Pons (tissue), 1 donor: ENCODE data around the gene KAT6B.
A peak's percentile ranks its signal among the peaks of the same experiment; 100 is the strongest.

Experiments
- DNase-seq: peaks from one replicate; pipeline ENCODE4 v3.0.0-alpha.2; 2016; ENCODE audit warnings: low spot score

KAT6B gene

DNA sequence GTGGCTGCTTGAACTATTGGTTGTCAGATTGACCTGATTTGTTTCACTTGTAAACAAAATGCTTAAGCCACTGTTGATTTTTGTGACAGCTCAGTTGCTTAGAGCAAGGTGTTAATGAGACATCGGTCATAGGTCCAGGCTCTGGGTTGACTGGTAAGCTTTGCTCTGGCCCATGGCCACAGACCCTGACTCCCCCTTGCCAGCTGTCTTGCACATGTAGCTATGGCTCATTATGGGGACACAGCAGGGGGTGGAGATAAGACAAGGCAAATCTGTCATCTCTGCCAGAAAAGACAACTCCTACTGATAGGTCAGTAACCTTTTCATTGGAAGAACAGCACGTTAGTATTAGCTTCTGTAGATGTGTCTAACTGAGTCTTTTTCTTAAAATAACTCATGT, 95.3 kb downstream of the KAT6B start:
- DNase-seq = no peak

DNA sequence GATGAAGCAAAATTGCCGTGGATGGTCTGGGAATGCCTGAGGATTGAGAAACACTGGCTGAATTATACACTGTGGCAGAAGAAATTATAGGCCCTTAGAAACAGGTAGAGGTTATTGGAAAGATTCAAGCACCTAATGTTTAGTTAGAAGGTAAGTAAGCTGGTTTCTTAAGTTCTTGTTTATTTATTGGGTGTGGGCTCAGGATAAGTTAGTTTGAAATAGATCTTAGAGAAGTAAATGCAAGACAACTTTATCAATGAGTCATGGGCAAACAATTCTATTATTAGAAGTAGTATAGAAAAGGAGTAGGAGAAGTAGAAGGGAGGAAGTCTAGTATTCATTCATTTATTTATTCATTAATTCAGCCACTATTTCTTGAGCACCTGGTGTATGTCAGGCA, 96.5 kb downstream of the KAT6B start:
- no peak for DNase-seq

DNA sequence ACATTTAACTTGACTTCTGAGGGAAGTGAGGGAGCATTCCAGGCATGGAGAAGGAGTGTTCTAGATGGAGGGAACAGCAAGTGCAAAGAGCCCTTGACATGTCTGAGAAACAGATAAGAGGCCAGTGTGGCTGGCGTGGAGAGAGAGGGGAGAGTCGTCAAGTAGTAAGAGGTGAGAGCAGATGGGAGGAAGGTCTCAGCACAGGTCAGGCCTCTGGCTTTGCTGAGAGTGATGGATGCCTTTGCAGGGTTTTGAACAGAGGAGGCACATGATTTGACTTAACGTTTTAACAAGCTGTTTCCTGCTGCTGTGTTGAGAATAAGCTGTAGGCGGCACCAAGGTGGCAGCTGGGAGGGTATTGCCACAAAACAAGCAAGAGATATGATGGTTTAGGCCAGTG, 97.2 kb downstream of the KAT6B start:
- no peak for DNase-seq

DNA sequence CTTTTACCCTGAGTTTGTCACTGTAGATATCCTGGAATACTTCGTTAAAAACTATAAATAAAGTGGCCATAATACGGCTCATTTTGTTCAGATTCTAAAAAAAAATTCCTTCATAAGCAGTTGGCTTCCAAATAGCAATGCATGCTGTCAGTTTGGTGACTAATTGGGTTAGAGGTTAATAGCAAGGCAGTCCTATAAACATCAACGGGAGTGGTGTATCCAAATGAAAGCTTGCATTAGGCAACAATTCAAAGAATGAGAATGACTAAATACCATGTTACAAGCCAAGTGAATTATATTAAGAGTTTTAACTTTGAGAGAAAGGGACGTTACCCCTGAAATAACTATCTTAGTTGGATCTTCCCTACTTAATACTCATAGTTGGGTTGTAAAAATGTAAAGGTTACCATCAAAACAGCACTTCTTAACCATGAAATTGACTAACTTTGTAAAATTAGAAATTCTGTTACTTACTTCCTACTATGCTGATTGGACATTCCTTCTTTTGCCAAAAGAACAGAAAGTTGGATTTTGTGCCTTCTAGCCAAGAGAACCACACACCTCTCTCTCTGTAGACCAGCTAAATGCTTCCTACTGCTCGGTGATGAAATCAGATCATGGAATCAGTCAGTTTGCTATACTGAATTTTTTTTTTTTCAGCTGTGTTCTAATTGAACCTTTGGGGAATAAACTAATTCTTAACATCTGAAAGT, 98.0 kb downstream of the KAT6B start:
- DNase-seq = no peak

DNA sequence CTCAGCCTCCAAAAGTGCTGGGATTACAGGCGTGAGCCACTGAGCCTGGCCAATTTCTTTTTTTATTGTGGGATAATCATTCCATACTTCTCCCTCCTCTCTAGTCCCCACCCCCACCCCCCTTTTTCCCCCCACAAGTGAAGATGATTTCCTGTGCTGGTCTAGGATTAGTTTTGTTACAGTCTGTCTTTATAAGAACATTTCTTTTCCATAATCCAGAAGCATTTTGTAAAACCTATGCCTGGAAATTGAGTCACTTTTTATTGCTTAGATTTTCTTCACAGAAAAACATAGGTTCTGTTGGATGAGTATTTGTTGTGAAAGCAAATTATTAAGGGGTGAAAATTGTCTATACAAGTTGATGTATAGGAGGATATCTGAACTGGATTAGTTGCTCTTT, 98.9 kb downstream of the KAT6B start:
- DNase-seq = no peak

DNA sequence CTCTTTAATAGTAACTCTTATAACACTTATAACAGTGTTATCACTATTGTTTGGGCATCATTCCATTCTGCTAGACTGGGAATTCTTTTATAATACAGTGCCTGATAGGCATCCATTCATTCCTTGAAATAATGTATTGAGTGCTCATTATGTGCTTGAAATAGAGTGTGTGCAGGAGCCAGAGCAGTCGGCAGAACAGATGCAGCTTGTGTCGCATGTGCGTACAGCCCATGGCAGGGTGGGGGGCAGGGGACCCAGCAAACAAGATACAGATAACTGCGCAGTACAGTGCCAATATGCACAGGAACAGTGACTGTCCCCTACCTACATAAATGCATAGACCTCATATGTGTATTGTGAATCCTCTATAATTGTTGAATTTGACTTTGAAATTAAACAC, 99.3 kb downstream of the KAT6B start:
- no peak for DNase-seq

DNA sequence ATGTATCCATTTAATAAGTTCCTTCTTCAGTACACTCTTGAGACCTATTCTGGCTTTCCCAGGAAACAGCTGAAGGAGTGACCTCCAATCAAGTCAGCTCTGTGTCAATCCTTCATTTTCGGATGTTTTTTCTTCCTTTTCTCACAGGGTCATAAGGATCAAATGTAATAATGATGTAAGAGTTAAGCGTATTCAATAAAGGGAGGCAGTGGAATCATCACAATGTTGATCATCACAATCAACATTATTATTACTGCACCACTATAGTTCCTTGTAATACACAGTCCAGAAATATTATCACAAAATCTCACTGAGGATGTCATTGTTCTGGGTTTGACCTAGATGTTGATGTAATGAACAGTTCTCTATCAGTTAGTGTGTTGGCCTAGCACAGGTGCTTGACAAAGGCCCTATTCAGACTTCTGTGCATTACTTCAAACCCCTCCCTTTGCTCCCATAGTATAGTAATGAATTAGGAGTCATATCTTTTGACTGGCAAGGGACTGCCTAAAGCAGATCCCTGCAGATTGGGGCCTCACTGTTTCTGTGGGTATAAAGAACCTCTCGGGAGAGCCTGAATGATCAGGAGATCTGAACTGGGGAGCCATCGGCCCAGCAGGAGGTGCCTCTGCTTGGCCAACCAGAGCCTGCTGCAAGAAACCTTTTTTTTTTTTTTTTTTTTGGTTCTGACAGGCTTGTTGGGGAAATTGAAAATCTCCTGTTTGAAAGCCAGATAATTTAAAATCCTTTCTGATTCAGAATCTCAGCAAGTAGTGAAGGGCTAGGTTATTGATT, 100.6 kb downstream of the KAT6B start:
- DNase-seq = peak; percentile 73

DNA sequence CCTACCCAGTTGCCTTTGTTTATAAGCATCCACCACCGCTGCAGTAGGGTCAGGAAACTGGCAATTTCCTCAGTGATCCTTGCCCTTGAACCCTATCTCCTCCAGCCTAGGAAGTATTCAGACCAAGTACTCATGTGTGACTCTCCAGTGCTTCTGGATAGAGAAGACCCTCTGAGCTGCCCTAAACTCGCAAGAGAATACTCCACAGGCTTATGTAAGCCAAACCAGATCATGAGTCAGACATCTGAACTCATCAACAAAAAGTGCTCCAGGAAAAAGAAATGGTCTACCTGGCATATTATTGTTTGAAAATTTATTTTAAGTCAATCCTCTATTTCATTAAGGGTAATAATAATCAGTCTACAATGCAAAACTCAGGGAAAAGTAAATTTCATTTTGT, 101.3 kb downstream of the KAT6B start:
- DNase-seq = no peak

DNA sequence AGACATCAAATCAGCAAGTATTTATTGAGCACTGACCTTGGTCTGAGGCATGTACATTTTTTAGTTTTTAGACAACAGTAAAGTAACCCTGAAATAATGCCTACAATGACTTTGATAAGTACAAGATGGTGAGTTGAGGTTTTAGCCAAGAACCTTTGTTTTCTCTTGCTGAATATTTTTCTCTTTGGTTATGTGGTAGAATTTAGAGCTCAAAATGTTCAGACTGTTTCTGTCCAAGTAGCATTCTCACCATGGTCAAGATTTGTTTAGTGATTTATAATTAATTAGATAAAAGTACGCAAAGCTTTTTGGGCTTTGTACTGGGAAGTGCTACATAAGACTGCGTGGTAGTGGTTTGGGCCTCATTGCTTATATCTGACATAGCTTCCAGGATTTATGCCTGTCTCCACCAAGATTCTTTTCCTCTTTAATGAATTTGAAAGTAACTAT, 102.4 kb downstream of the KAT6B start:
- DNase-seq = no peak

DNA sequence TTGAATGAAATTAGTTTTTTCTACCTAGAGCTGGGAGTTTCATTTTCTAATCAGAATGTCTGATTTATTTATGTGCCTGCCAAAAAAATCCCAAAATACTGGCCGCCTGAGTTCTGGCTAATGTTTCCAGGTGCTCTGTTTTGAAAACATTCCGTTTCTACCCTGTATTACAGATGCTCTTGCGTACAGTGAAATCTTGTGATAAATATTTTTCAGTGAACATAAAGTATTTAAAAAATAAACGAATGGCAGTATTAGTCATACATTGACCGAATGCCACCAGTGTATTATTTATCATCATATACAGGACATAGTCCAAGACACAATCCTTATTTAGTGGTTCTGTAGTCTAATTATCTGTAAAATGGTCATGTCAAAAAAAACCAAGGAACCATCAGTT, 102.8 kb downstream of the KAT6B start:
- no peak for DNase-seq

DNA sequence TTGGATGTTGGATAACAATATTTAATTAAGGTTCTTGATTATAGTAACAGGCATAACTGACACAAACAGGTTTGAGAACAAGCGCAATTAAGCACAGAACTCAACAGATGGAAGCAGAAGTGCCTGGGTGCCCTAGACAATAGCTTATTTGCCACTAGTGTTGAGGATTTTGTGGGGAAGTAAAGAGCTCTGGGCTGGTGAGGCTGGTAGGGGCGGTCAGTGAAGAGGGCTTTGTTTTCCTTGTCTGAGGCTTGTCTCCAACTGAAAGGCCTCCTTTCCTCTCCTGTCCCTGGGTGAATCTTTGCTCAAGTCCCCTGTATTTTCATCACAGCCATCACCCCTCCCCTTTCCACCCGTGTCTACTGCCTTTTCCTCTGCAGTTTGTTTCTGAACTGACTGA, 104.6 kb downstream of the KAT6B start:
- DNase-seq = peak; percentile 83

DNA sequence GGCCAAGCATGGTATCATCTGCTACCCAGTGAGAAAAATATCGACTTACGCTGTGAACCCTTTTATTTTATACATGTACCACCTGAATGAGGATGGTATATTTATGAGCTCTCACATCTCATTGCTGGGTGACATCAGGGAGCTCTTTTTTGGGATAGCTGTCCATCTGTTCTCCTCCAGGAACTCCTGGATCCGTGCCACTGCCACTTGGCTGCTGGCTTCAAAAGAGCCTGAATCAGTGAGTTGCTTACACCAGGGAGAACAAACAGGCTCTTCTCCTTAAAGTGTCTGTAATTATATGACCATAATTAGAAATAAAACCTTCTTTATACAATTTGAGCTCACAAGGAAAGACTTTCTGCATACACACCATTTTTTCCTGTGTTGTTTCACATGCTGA, 106.2 kb downstream of the KAT6B start:
- DNase-seq = peak; percentile 76

DNA sequence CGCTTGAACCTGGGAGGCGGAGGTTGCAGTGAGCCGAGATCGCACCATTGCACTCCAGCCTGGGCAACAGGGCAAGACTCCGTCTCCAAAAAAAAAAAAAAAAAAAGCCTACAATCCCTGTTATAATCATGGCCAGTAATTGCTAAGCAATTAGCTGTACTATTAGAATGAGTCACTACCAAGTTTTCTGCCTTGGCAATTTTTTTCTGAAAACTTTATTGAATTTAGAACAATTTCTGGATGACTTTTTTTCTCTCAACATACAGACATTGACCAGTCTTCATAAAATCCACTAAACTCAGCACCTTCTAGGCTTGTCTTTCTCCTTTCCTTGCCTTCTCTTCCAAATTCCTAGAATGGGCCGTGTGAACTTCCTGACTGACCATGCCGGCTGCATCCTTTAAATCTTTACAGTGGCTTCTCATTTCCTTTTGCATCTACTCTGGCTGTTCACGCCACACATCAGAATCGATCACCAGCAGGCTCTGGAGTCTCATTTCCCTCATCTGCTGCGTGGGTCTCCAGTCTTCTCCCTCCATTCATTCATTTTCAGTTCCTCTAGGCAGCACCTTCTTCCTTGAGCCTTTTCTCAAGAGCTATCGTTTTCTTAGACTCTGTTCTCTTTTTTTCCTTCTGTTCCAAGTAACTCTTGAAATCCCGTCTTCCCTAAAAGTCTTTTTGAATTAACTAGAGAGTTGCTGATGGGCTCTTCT, 107.9 kb downstream of the KAT6B start:
- DNase-seq = no peak

DNA sequence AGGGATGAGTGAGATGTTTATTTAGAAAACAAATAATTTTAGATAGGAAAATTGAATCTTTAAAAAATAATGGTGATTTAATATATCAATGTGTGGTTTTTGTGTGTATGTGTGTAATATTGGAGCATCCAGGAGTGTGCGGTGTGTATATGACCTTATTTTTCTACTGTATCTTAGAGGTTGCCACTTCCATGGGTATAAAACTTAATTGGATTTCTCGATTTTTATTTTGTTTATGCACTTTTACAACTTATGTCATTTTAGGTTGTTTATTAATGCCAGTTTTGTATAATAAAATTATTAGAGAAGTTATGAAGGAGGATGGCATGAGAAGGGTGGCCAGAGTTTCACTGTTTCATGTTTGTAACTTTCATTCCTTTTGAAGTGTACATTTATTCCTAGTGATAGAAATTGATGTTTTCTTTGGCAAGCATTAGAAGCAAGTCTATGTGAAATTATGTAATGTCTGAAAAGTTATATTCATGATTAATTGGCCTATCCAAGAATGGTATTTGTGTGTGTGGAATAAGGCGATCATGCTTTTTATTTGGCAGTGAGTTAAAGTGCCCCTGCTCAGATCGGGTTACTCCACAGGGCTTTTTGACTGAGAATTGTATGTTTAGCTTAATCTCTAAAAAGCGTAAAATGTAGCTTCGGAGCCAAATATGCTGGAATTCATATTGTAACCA, 110.3 kb downstream of the KAT6B start:
- no peak for DNase-seq

DNA sequence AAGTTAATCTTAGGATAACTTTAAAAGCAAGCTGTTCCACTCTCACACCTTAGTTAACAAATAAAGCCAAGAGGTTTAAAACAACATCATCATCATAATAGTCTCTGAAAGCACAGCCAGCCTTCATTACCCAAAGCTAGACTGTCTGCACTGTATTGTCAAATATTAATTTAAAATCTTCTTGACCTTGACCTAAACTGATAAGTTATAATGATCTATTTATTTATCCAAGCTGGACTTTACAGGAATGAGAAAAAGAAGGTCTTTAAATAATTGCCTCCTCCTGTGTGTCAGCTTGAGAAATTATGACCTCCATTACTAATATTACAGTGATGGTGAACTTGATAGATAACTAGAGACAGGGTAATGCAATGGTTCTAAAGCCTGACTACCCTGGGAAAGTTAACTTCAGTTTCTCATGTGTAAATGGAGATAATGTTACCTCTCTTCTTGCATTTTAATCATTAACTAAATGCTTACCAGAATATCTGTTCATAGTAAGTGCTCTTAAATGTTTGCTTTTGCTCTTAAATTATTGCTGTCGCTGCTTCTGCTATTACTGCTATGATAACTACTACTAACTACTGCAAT, 111.0 kb downstream of the KAT6B start:
- no peak for DNase-seq

DNA sequence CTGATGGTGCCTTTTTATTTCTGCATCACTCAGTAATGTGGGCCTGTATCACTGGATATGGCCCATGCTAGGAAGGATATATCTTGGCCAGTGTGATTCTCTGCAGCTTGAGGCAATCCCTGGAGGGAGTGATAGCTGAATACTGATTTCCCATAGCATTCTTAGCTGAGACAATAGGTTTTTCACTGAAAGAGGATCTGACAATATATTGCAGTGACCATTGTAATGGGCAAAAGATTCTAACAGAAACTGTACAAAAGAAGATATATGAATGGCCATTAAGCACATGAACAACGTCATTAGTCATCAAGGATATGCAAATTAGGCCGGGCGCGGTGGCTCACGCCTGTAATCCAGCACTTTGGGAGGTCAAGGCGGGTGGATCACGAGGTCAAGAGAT, 117.8 kb downstream of the KAT6B start:
- no peak for DNase-seq

DNA sequence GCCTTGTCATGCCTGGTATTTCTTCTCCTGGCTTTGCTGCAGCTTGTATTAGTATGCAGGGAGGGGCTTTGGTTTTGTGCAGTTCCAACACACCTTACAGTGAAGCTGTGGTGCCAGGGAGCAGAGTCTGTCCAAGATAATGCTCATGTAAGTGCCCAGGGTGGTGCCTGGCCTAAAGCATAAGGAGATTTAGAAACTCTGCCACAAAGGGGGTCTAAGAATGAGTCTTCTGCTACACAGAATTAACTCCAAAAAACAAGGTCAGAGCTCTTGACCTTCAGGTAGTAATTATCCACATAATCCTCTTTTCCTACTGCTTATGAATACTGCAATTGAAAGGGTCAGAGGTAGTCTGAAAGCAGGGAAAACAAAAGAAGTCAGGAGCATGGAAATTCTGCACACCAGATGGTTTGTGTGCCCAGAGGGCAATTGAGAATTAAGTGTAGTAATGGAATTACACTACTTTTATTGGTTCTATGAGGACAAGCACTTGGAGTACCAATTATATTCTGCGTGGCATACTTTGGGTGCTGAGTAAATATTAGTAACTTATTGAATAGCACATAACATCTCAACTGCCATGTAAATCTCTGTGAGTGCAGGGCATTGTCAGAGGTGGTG, 121.5 kb downstream of the KAT6B start:
- DNase-seq = no peak

DNA sequence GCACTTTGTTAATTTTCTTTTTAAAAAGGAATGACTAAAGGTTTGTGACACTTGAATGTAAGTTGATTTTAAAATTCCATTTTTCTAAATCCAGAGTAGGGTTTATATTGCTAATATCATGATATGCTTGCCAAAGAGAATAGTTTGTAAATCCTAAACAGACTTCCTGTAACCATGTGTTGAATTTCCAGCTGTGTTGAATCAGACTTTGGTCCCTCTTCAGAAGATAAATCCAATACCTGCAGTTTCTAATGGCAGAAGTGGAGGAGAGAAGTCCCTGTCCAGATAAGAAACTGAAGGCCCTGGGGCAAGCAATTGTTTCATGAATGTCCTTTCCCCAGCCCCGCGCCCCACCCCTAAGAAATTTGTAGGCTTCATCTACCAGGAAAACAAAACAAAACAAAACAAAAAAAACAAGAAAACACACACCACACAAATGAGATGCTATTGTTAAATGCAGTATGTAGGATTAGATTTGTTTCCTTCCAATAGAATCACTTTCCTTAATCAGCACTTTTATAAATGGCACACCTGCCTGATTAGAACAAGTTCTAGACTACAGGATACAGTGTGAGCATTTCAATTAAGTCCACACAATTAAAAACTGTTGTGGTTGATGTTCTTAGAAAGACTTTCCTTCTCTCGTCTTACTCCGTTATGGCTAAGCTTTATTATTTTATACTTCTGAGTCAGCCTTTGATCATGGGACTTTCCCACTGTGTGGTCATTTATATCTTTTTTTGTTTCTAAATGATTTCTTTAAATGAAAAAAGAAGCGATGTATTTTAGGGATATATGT, 122.8 kb downstream of the KAT6B start:
- DNase-seq = no peak

DNA sequence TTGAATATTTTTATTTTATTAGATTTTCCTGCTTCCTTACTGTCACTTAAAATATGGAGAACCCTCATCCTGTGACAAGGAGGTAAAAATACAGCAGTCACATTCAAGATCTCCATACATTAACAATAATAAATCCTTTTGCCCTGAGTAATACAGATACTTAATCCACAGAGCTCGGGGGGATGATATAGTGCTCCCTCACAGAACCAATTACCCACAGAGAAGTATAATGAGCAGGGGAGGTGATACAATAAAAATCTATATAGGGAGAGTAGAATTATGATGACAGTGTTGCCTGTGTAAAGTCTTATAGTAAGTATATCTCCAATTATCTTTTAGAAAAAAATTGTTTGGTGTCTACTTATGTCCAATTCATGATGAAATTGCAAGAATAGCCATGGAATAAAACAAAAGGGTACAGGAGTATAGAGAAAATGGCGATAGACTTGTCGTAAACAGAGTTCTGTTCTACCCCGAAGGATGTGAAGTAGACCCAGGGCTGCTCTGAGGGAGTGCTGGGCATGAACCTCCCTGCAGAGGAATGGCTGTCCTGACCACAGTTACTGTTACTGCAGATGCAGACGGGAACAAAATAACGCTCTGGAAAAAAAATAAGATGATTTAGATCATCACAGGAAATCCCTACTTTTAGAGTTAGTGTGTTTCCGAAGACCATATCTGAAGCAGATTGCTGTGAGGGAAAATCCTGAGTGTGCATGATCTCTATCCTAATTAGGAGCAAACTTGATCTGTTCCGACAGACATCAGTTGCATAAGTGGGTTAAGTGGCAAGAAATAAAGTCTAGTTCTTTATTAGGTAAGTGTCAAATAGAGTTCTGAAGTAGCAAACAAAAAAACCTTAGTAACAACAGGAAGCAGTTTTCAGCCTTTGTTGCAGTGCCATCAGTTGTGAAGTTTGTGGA, 123.7 kb downstream of the KAT6B start:
- DNase-seq = no peak

DNA sequence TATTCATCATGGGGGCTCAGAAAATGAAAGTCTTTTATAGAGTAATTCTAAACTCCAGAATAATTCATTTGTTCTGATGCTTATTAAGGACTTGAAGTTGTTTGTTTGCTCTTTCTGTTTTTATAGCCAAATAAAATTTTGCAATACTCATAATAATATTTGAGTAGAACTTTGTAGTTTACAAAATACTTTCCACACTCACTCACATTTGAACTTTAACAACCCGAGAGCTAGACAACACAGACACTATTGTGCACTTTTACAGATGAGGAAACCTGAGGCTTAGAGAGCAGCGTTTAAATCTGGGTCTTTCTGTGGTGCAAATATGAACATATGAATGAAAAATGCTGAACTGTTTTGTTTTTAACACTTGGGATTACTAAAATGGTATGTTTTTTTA, 126.8 kb downstream of the KAT6B start:
- DNase-seq = no peak
